Neural progenitor cell (in vitro differentiated cells): ENCODE measurements around the gene MINDY3. TPM values are rescaled to one million over a fixed set of nuclear protein-coding genes. Genes with fewer than 3 reads are reported as not detected.

Source experiments
- DNase-seq: peaks from one replicate; pipeline ENCODE4 v3.0.0-alpha.2; 2016; ENCODE audit warnings: low spot score
- H2AFZ ChIP-seq: fragments of 200-600 bp; sonication (generic); replicated peaks from 2 replicates; pipeline ENCODE4 v1.6.1; 2016; ENCODE audit warnings: antibody characterized with exemption
- H3F3A ChIP-seq: fragments of 200-600 bp; sonication (generic); 2 replicates; pipeline ENCODE4 v1.6.1; 2016; ENCODE audit warnings: antibody characterized with exemption, low read depth
- H3K27ac ChIP-seq: fragments of 200-600 bp; sonication (generic); 2 replicates; pipeline ENCODE4 v1.5.1; 2016; ENCODE audit warnings: mild to moderate bottlenecking
- H3K27me3 ChIP-seq: fragments of 200-600 bp; sonication (generic); 2 replicates; pipeline ENCODE4 v1.6.1; 2016; ENCODE audit warnings: mild to moderate bottlenecking, moderate library complexity
- H3K36me3 ChIP-seq: fragments of 200-600 bp; sonication (generic); 2 replicates; pipeline ENCODE4 v1.5.1; 2016
- H3K4me1 ChIP-seq: fragments of 200-600 bp; sonication (generic); 2 replicates; pipeline ENCODE4 v1.6.1; 2016; ENCODE audit warnings: mixed run types
- H3K4me2 ChIP-seq: fragments of 200-600 bp; sonication (generic); 2 replicates; pipeline ENCODE4 v1.6.1; 2016
- H3K4me3 ChIP-seq: fragments of 200-600 bp; sonication (generic); 2 replicates; pipeline ENCODE4 v1.5.1; 2016
- H3K79me2 ChIP-seq: fragments of 200-600 bp; sonication (generic); 2 replicates; pipeline ENCODE4 v1.6.1; 2016; ENCODE audit warnings: low read depth
- H3K9ac ChIP-seq: fragments of 200-600 bp; sonication (generic); 2 replicates; pipeline ENCODE4 v1.6.1; 2016
- H3K9me3 ChIP-seq: fragments of 200-600 bp; sonication (generic); 2 replicates; pipeline ENCODE4 v1.5.1; 2016; ENCODE audit warnings: low read depth
- H4K20me1 ChIP-seq: fragments of 200-600 bp; sonication (generic); 2 replicates; pipeline ENCODE4 v1.6.1; 2016; ENCODE audit warnings: low read depth
- H3K27ac Mint-ChIP-seq: 3 replicates; pipeline ENCODE4 v1.8.0; 2021; ENCODE audit warnings: mixed read lengths
- H3K27me3 Mint-ChIP-seq: 2 replicates; pipeline ENCODE4 v1.8.0; 2022; ENCODE audit warnings: low read depth, mild to moderate bottlenecking, inconsistent platforms, moderate library complexity, mixed read lengths; ENCODE audit not compliant: insufficient read depth
- H3K36me3 Mint-ChIP-seq: 3 replicates; pipeline ENCODE4 v1.8.0; 2021; ENCODE audit warnings: mixed read lengths
- H3K4me1 Mint-ChIP-seq: 3 replicates; pipeline ENCODE4 v1.8.0; 2021; ENCODE audit warnings: mixed read lengths
- H3K4me3 Mint-ChIP-seq: 3 replicates; pipeline ENCODE4 v1.8.0; 2021; ENCODE audit warnings: mild to moderate bottlenecking, moderate library complexity, mixed read lengths
- H3K9me3 Mint-ChIP-seq: 3 replicates; pipeline ENCODE4 v1.8.0; 2020; ENCODE audit warnings: mixed read lengths
- EZH2 ChIP-seq: fragments of 200-600 bp; sonication (generic); IDR thresholded peaks from 2 replicates; pipeline ENCODE4 v1.6.1; 2017; ENCODE audit warnings: antibody characterized with exemption, mild to moderate bottlenecking, moderate library complexity
- EZH2phosphoT487 ChIP-seq: fragments of 200-600 bp; sonication (generic); IDR thresholded peaks from 2 replicates; pipeline ENCODE4 v1.6.1; 2017; ENCODE audit warnings: antibody characterized with exemption
- total RNA-seq: library from RNA; depleted of rRNA; stranded (reverse); fragments of >200 nt; gene quantifications from 2 replicates; pipeline ENCODE4 v1.2.3, GENCODE V29; 2015; ENCODE audit warnings: low replicate concordance
- TF ChIP-seq, protein P1 (sequence below): fragments of 200-600 bp; sonication (generic); IDR thresholded peaks from 2 replicates; pipeline ENCODE4 v1.5.1; 2017; ENCODE audit warnings: antibody characterized with exemption, mild to moderate bottlenecking

The MINDY3 gene
- total RNA-seq, 1 donor from 2014 or later = 28.2 TPM

- Mint-ChIP-seq H3K4me3 (no peak overlapping the region), H3K27me3 (no peaks in the 10 kb centered on the region)
Observed at GRCh38 chr10:15791816-15792524, 68.3 kb downstream of the MINDY3 start.

DNA sequence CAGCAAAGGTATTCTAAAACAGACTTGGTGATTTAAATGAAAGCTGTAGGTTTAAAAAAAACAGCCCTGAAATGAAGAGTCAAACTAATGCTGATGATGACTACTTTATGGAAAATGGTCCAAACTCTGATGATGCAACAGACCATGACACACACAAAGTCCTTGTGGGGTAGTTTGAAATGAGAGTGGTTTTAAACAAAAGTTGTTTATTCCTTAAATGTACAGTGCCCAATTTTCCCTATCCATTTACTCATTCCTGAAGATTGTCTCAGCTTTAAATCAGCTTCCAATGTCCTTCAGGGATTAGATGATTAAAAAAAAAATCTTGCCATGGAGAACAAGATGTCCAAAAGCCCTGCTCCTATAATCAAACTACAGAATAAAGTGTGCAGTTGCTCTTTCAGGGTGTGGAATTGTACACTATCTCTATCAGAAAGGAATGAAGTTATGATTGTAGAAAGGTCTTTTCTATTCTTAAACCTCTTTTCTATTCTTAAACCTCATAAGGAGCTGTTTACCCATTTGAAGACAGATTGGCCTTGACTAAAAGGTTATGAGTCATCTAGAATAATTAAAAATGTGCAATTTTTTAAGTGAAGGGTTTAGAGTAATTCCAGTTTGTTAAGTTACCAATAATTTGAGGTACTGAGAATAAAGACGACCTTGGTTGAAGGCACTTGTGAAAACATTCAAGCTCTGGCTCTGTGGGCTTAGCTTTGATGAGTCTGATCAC is 70.3 kb downstream of the MINDY3 start:
- no peak for DNase-seq
- no peaks in the 10 kb centered on the region for H3K27me3 ChIP-seq
- no peaks in the 10 kb centered on the region for H3K9me3 Mint-ChIP-seq
- no peak for TF ChIP-seq EZH2phosphoT487
- TF ChIP-seq EZH2 = no peak
- TF ChIP-seq, protein P1, sequence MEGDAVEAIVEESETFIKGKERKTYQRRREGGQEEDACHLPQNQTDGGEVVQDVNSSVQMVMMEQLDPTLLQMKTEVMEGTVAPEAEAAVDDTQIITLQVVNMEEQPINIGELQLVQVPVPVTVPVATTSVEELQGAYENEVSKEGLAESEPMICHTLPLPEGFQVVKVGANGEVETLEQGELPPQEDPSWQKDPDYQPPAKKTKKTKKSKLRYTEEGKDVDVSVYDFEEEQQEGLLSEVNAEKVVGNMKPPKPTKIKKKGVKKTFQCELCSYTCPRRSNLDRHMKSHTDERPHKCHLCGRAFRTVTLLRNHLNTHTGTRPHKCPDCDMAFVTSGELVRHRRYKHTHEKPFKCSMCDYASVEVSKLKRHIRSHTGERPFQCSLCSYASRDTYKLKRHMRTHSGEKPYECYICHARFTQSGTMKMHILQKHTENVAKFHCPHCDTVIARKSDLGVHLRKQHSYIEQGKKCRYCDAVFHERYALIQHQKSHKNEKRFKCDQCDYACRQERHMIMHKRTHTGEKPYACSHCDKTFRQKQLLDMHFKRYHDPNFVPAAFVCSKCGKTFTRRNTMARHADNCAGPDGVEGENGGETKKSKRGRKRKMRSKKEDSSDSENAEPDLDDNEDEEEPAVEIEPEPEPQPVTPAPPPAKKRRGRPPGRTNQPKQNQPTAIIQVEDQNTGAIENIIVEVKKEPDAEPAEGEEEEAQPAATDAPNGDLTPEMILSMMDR = no peak
- no peak overlapping the region for H3K4me3 ChIP-seq
- no peak overlapping the region for H2AFZ ChIP-seq
- no peaks in the 10 kb centered on the region for H4K20me1 ChIP-seq
- no peak overlapping the region for H3K4me2 ChIP-seq
- no peaks in the 10 kb centered on the region for H3K9me3 ChIP-seq
- no peaks in the 10 kb centered on the region for H3K79me2 ChIP-seq
- peaks cover 7% of the 10 kb centered on the region for H3K36me3 Mint-ChIP-seq
- H3K27ac ChIP-seq = no peak overlapping the region
- H3K36me3 ChIP-seq = no peaks in the 10 kb centered on the region
- H3K9ac ChIP-seq = no peak overlapping the region
- H3K27ac Mint-ChIP-seq = no peak overlapping the region
- H3K4me1 ChIP-seq = no peaks in the 10 kb centered on the region
- H3K27me3 Mint-ChIP-seq = no peaks in the 10 kb centered on the region
- H3F3A ChIP-seq = no peaks in the 10 kb centered on the region
- no peak overlapping the region for H3K4me3 Mint-ChIP-seq
- H3K4me1 Mint-ChIP-seq = no peaks in the 10 kb centered on the region

More at GRCh38 chr10:15791816-15792524, 68.3 kb downstream of the MINDY3 start:
- Mint-ChIP-seq H3K4me1 (no peaks in the 10 kb centered on the region), H3K27ac (no peak overlapping the region), H3K36me3 (peaks cover 6% of the 10 kb centered on the region), H3K9me3 (no peaks in the 10 kb centered on the region)
- no peak overlapping the region for H3K9ac ChIP-seq
- H3K4me1 ChIP-seq = no peaks in the 10 kb centered on the region
- no peaks in the 10 kb centered on the region for H3K9me3 ChIP-seq
- H3K27me3 ChIP-seq = no peaks in the 10 kb centered on the region
- no peak overlapping the region for H2AFZ ChIP-seq
- H3K36me3 ChIP-seq = no peaks in the 10 kb centered on the region
- H4K20me1 ChIP-seq = no peaks in the 10 kb centered on the region
- H3K79me2 ChIP-seq = no peaks in the 10 kb centered on the region
- no peak overlapping the region for H3K27ac ChIP-seq
- TF ChIP-seq, protein P1 = no peak
- no peak for TF ChIP-seq EZH2phosphoT487
- TF ChIP-seq EZH2 = no peak
- H3K4me3 ChIP-seq = no peak overlapping the region
- no peaks in the 10 kb centered on the region for H3F3A ChIP-seq
- no peak for DNase-seq
- no peak overlapping the region for H3K4me2 ChIP-seq

DNA sequence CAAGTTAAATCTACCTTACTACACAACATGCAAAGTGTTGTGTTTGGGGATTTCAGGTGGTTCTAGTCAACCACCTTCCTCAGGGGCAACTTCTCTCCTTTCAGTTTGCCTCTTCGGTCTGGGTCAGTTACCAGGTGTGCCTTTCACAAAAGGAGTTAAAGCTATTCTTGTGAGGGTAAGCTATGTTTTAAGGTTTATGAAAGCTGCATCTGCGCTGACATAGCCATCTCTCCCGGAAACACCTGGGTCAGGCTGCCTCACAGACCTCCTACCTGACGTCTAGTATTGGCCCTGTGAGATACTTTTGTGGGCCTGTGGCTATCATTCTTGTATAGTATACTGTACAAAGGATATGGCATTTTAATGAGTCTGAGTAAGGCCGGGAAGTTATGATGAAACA is 72.9 kb downstream of the MINDY3 start:
- no peak overlapping the region for H3K4me3 ChIP-seq
- no peaks in the 10 kb centered on the region for H3K9me3 Mint-ChIP-seq
- no peaks in the 10 kb centered on the region for H3K4me1 Mint-ChIP-seq
- no peak overlapping the region for H3K4me2 ChIP-seq
- no peaks in the 10 kb centered on the region for H3K4me1 ChIP-seq
- H2AFZ ChIP-seq = no peak overlapping the region
- H3K9ac ChIP-seq = no peak overlapping the region
- no peaks in the 10 kb centered on the region for H3K79me2 ChIP-seq
- H3K27ac Mint-ChIP-seq = no peak overlapping the region
- H3K27me3 Mint-ChIP-seq = no peaks in the 10 kb centered on the region
- DNase-seq = no peak
- no peak overlapping the region for H3K27ac ChIP-seq
- H3K36me3 Mint-ChIP-seq = peaks cover 11% of the 10 kb centered on the region
- no peaks in the 10 kb centered on the region for H3K27me3 ChIP-seq
- H4K20me1 ChIP-seq = no peaks in the 10 kb centered on the region
- TF ChIP-seq, protein P1 = no peak
- TF ChIP-seq EZH2phosphoT487 = no peak
- TF ChIP-seq EZH2 = no peak
- no peak overlapping the region for H3K4me3 Mint-ChIP-seq
- no peaks in the 10 kb centered on the region for H3F3A ChIP-seq
- H3K9me3 ChIP-seq = no peaks in the 10 kb centered on the region
- no peaks in the 10 kb centered on the region for H3K36me3 ChIP-seq
